Psoas muscle (tissue), 8 donors: ENCODE results near the gene SKIDA1. TPM values are rescaled to one million over a fixed set of nuclear protein-coding genes. Genes with fewer than 3 reads are reported as not detected.

Experiments
- ATAC-seq, 4 donors: fragments of 200-7000 bp; cut with Tn5 transposase; one replicate each; pipeline ENCODE4 v1.9.1; 2020; ENCODE audit warnings: moderate library complexity in 3 of 4, mild to moderate bottlenecking in 2 of 4
- DNase-seq, 2 donors: peaks; one replicate each; pipeline ENCODE4 v3.0.0-alpha.2; 2020
- H3K27ac ChIP-seq: fragments of 200-600 bp; one replicate; pipeline ENCODE4 v1.8.0; 2022
- H3K27me3 ChIP-seq, 3 donors: fragments of 200-600 bp in 1 of 3; one replicate each; pipeline versions ENCODE4 v1.6.1 to v1.8.0; 2013 to 2022; ENCODE audit warnings: low read length in 2 of 3, mild to moderate bottlenecking in 2 of 3, moderate library complexity in 1 of 3; ENCODE audit not compliant: insufficient read depth in 3 of 3
- H3K36me3 ChIP-seq, 2 donors: fragments of 200-600 bp in 1 of 2; one replicate each; pipeline versions ENCODE4 v1.6.1 to v1.8.0; 2013 to 2022; ENCODE audit warnings: low read depth in 1 of 2, mild to moderate bottlenecking in 1 of 2, moderate library complexity in 1 of 2; ENCODE audit not compliant: insufficient read depth in 1 of 2
- H3K4me1 ChIP-seq: fragments of 200-600 bp; one replicate; pipeline ENCODE4 v1.8.0; 2022
- H3K4me3 ChIP-seq: fragments of 200-600 bp; one replicate; pipeline ENCODE4 v1.8.0; 2022; ENCODE audit warnings: mild to moderate bottlenecking
- H3K9me3 ChIP-seq: fragments of 200-600 bp; one replicate; pipeline ENCODE4 v1.8.0; 2022
- WGBS, 3 donors: extraction: QIAGEN DNeasy Blood & Tissue Kit; methylation state at CpG; one replicate each; pipeline versions ENCODE4 v1.1.6 to v1.1.7; 2013; 5-methylcytosine and 5-hydroxymethylcytosine counted together
- intact Hi-C, 2 donors: fragments of 100-400 bp; cut with DNase I; formaldehyde crosslinking; loops; one replicate each; pipeline versions ENCODE4 v1.11.0 to v1.14.2; 2022
- polyA plus RNA-seq, 3 donors: library from polyadenylated mRNA; stranded (reverse); fragments of 200-250 nt; gene quantifications; one replicate each; pipeline ENCODE4 v1.2.3, GENCODE V29; 2013
- total RNA-seq, 4 donors: library from RNA; stranded (reverse); fragmentation: NEBNext Ultra II Directional in 2 of 4; extraction: Animal tissue kit (Norgen Biotek cat#: 25700) in 2 of 4; gene quantifications; one replicate each; pipeline versions ENCODE4 v1.2.1 to v1.2.4, GENCODE V29; 2021 to 2023
- TF ChIP-seq, protein P1 (sequence below): fragments of 200-600 bp; IDR thresholded peaks from one replicate; pipeline ENCODE4 v1.8.0; 2022; ENCODE audit warnings: antibody characterized with exemption
- donor health status: healthy with polysubstance abuse.
- donor health status: DM: no; HTN: no; CAD: no; lungs with moderate emphysema.
- donor health status: Bipolar disorder and iron deficiency.
- donor health status: healthy.
- donor health status: DM: yes; HTN: yes; CAD: no.
- donor health status: DM: no; HTN: no; CAD: no.
- donor health status: DM: no; HTN: no; CAD: no.
- donor health status: DM: yes; HTN: yes; CAD: no.

SKIDA1 gene
- total and polyA plus RNA-seq, 7 donors: 0.04 to 0.79 (median 0.21) TPM

DNA sequence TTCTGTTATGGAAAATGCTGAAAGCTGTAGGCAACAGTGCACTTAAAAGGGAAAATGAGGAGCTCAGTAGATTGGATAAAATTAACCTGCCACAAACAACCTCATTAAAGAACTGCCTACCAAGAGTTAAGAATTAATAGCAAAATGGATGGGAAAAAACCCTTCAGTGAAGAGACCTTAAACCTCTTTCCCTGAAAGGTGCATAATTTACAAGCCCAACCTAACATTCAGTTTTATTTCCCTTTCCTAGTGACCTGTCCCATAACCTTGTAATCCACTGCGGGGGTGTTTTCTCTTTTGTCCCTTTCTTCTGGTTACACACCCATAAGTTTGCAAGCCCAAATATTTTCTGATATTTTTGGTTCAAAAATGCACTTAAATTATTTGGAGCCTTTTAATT is 21.9 kb downstream of the SKIDA1 start:
- 93 to 97% (median 96%) methylated on average over 1 of the region's 1 CpG for WGBS, 3 donors
- intact Hi-C loops: loop anchor here in 1 of 2 donors (10.0 kb wide), 1 partner anchor 741 kb away; no protein-coding TSS in a partner anchor
- Histone ChIP-seq H3K4me1 (no peaks in the 10 kb centered on the region), H3K9me3 (no peaks in the 10 kb centered on the region), H3K27me3 (peaks cover 0 to 3% (median 0%) of the 10 kb centered on the region in 3 donors), H3K4me3 (no peak overlapping the region), H3K27ac (no peak overlapping the region), H3K36me3 (no peaks in the 10 kb centered on the region)
- DNase-seq (no peak), ATAC-seq (no peak)
- TF ChIP-seq, protein P1, sequence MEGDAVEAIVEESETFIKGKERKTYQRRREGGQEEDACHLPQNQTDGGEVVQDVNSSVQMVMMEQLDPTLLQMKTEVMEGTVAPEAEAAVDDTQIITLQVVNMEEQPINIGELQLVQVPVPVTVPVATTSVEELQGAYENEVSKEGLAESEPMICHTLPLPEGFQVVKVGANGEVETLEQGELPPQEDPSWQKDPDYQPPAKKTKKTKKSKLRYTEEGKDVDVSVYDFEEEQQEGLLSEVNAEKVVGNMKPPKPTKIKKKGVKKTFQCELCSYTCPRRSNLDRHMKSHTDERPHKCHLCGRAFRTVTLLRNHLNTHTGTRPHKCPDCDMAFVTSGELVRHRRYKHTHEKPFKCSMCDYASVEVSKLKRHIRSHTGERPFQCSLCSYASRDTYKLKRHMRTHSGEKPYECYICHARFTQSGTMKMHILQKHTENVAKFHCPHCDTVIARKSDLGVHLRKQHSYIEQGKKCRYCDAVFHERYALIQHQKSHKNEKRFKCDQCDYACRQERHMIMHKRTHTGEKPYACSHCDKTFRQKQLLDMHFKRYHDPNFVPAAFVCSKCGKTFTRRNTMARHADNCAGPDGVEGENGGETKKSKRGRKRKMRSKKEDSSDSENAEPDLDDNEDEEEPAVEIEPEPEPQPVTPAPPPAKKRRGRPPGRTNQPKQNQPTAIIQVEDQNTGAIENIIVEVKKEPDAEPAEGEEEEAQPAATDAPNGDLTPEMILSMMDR: no peak

GRCh38 chr10:21502348-21502740 is 23.1 kb downstream of the SKIDA1 start:
- intact Hi-C loops: loop anchor here in 1 of 2 donors (10.0 kb wide), 1 partner anchor 742 kb away; no protein-coding TSS in a partner anchor
- WGBS, 3 donors: 84 to 93% (median 85%) methylated on average over 3 of the region's 3 CpGs

GRCh38 chr10:21501731-21502347 is 23.6 kb downstream of the SKIDA1 start:
- H3K4me3 ChIP-seq: no peak overlapping the region
- WGBS, 3 donors: 92 to 93% (median 93%) methylated on average over 2 of the region's 2 CpGs
- TF ChIP-seq, protein P1: no peak
- intact Hi-C loops: loop anchor here in 1 of 2 donors (2.0 to 10.0 kb wide), 2 partner anchors 13 to 743 kb away; no protein-coding TSS in a partner anchor
- DNase-seq (no peak), ATAC-seq (no peak)
- H3K4me1 ChIP-seq: no peaks in the 10 kb centered on the region
- H3K9me3 ChIP-seq: no peaks in the 10 kb centered on the region
- no peaks in the 10 kb centered on the region for H3K36me3 ChIP-seq
- no peak overlapping the region for H3K27ac ChIP-seq
- H3K27me3 ChIP-seq: peaks cover 0 to 4% (median 3%) of the 10 kb centered on the region in 3 donors

More at GRCh38 chr10:21502348-21502740, 23.1 kb downstream of the SKIDA1 start:
- TF ChIP-seq, protein P1: no peak
- Histone ChIP-seq H3K4me3 (no peak overlapping the region), H3K27me3 (peaks cover 0 to 4% (median 3%) of the 10 kb centered on the region in 3 donors), H3K4me1 (no peaks in the 10 kb centered on the region), H3K36me3 (no peaks in the 10 kb centered on the region), H3K27ac (no peak overlapping the region), H3K9me3 (no peaks in the 10 kb centered on the region)
- ATAC-seq: no peak
- DNase-seq: no peak

- H3K4me3 ChIP-seq: no peak overlapping the region
- no peak for DNase-seq
- H3K36me3 ChIP-seq: no peaks in the 10 kb centered on the region
- no peak overlapping the region for H3K27ac ChIP-seq
- no peak for ATAC-seq
- TF ChIP-seq, protein P1: no peak
- H3K27me3 ChIP-seq: peaks cover 0 to 4% (median 3%) of the 10 kb centered on the region in 3 donors
- H3K9me3 ChIP-seq: no peaks in the 10 kb centered on the region
- 91 to 95% (median 92%) methylated on average over 5 of the region's 5 CpGs for WGBS, 3 donors
- H3K4me1 ChIP-seq: no peaks in the 10 kb centered on the region
- intact Hi-C loops: loop anchor here in 1 of 2 donors (2.0 to 10.0 kb wide), 2 partner anchors 14 to 744 kb away; no protein-coding TSS in a partner anchor
Observed at GRCh38 chr10:21501091-21501490, 24.4 kb downstream of the SKIDA1 start.
